ENCODE measurements around the gene CLCN3. TPM values are rescaled to one million over a fixed set of nuclear protein-coding genes. Genes with fewer than 3 reads are reported as not detected.
"Not testable (repeated sequence)": the region's sequence is repeated elsewhere in the genome, so short reads cannot be mapped to it uniquely, and the experiment has no call there.

The CLCN3 gene
- total and polyA plus RNA-seq, 12 donors, result 13.1 to 94.9 (median 62.9) TPM

GRCh38 chr4:169668069-169668721 lies 47.8 kb downstream of the CLCN3 start:
- peaks cover 0 to 33% (median 25%) of the 10 kb centered on the region in 9 donors for H3K4me1 ChIP-seq
- ATAC-seq (no peak), DNase-seq (no peak)
- WGBS, 2 donors, result 88 to 96% methylated on average over 6 of the region's 6 CpGs
- intact Hi-C loops (cut with DNase I), result loop anchor here in 1 of 10 donors (10.0 kb wide), 1 partner anchor 53 kb away; the partner anchor contains the start of gene NEK1
- peaks cover 0 to 11% (median 0%) of the 10 kb centered on the region in 9 donors for H3K36me3 ChIP-seq
- H3K27me3 ChIP-seq, result no peaks in the 10 kb centered on the region
- TF ChIP-seq CTCF (IDR thresholded peaks at IDR 0.05), result no peak
- H3K9me3 ChIP-seq, result peaks cover 0 to 15% (median 7%) of the 10 kb centered on the region in 11 donors
- H3K4me3 ChIP-seq, result no peak overlapping the region
- no peak overlapping the region for H3K27ac ChIP-seq

- peaks cover 0 to 30% (median 0%) of the 10 kb centered on the region in 9 donors for H3K4me1 ChIP-seq
- TF ChIP-seq CTCF (IDR thresholded peaks at IDR 0.05), result no peak
- no peak for ATAC-seq
- intact Hi-C loops (cut with DNase I), result loop anchor here in 1 of 10 donors (5.0 kb wide), 1 partner anchor 64 kb away; the partner anchor contains the start of gene NEK1
- H3K27me3 ChIP-seq, result no peaks in the 10 kb centered on the region
- DNase-seq, result no peak
- H3K36me3 ChIP-seq, result peaks cover 0 to 16% (median 3%) of the 10 kb centered on the region in 9 donors
- no peak overlapping the region for H3K27ac ChIP-seq
- H3K9me3 ChIP-seq, result peaks cover 0 to 3% (median 0%) of the 10 kb centered on the region in 11 donors
- H3K4me3 ChIP-seq, result no peak overlapping the region
- WGBS, 2 donors, result 79 to 80% methylated on average over 2 of the region's 2 CpGs
Measured at GRCh38 chr4:169675825-169676224, 55.4 kb downstream of the CLCN3 start.

- peaks cover 0 to 30% (median 0%) of the 10 kb centered on the region in 9 donors for H3K4me1 ChIP-seq
- ATAC-seq (no peak), DNase-seq (no peak)
- H3K36me3 ChIP-seq, result peaks cover 0 to 31% (median 6%) of the 10 kb centered on the region in 9 donors
- H3K27me3 ChIP-seq, result no peaks in the 10 kb centered on the region
- no peak for TF ChIP-seq CTCF (IDR thresholded peaks at IDR 0.05)
- WGBS, 2 donors, result 75 to 79% methylated on average over 2 of the region's 2 CpGs
- H3K27ac ChIP-seq, result no peak overlapping the region
- no peaks in the 10 kb centered on the region for H3K9me3 ChIP-seq
- no peak overlapping the region for H3K4me3 ChIP-seq
- intact Hi-C loops (cut with DNase I), result loop anchor here in 1 of 10 donors (5.0 kb wide), 1 partner anchor 65 kb away; the partner anchor contains the start of gene NEK1
Measured at GRCh38 chr4:169677150-169677748, 56.9 kb downstream of the CLCN3 start.

GRCh38 chr4:169678486-169678885 lies 58.1 kb downstream of the CLCN3 start:
- WGBS, 2 donors, result 56 to 74% methylated on average over 1 of the region's 2 CpGs

GRCh38 chr4:169678951-169679591 lies 58.7 kb downstream of the CLCN3 start:
- not testable (repeated sequence) for DNase-seq, H3K9me3 ChIP-seq, H3K4me3 ChIP-seq, H3K27me3 ChIP-seq, H3K27ac ChIP-seq
- peaks cover 0 to 21% (median 0%) of the 10 kb centered on the region in 9 donors for H3K4me1 ChIP-seq
- intact Hi-C loops (cut with DNase I), result loop anchor here in 2 of 10 donors (2.0 to 5.0 kb wide), 2 partner anchors 16 to 67 kb away; partner anchors contain the start of gene NEK1 (in 1 of the 2)
- ATAC-seq, result peak in 1 of 8 donors; percentile 30
- WGBS, 2 donors, result 97% methylated on average over 44 of the region's 47 CpGs
- H3K36me3 ChIP-seq, result peaks cover 0 to 43% (median 7%) of the 10 kb centered on the region in 9 donors

More at GRCh38 chr4:169678486-169678885, 58.1 kb downstream of the CLCN3 start:
- not testable (repeated sequence) for ATAC-seq, H3K27me3 ChIP-seq, H3K4me3 ChIP-seq, H3K9me3 ChIP-seq, DNase-seq, H3K27ac ChIP-seq
- peaks cover 0 to 38% (median 6%) of the 10 kb centered on the region in 9 donors for H3K36me3 ChIP-seq
- intact Hi-C loops (cut with DNase I), result loop anchor here in 2 of 10 donors (2.0 to 5.0 kb wide), 2 partner anchors 16 to 66 kb away; partner anchors contain the start of gene NEK1 (in 1 of the 2)
- H3K4me1 ChIP-seq, result peaks cover 0 to 27% (median 0%) of the 10 kb centered on the region in 9 donors

Measured in heart right ventricle (tissue), 16 donors.